DOHH2 (cell line): ENCODE results near the gene HELZ.

Experiments used
- CTCF ChIP-seq: fragments of 200-600 bp; sonication (generic); IDR thresholded peaks from one replicate; pipeline ENCODE4 v1.5.1; 2014; ENCODE audit warnings: antibody characterized with exemption, mild to moderate bottlenecking, low read depth, low read length; ENCODE audit not compliant: poor library complexity, severe bottlenecking
- EZH2phosphoT487 ChIP-seq: fragments of 200-600 bp; sonication (generic); IDR thresholded peaks from 2 replicates; pipeline ENCODE4 v1.6.1; 2017; ENCODE audit warnings: borderline replicate concordance, mild to moderate bottlenecking, antibody characterized with exemption, low read length, moderate library complexity, mixed read lengths

- TF ChIP-seq CTCF = no peak
- TF ChIP-seq EZH2phosphoT487 = no peak
Observed at GRCh38 chr17:67187927-67188326, 57.1 kb downstream of the HELZ start.
